ENCODE measurements around the gene CREB3L1. TPM values are rescaled to one million over a fixed set of nuclear protein-coding genes. Genes with fewer than 3 reads are reported as not detected.

The CREB3L1 gene
- total RNA-seq, 1 donor from 2014 or later, result not detected

DNA sequence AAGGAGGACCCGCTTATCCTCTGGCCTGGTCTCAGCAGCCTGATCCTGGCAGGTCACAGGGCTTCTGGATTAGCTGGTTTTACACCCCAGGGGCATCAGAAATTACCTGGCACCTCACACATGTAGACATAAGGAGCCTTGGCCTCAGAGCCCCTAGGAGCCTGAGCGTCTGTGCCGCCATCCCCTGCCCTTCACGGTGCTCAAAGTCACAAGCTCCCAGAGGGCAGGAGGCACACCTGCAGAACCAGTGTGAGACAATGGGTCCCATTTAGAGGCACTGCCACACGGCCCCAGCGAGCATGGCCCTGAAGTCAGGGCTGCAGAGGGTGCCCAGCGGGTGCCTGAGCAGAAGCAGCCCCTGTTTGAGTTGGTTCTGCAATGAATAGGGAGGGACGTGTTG, 73.7 kb downstream of the CREB3L1 start:
- no peak for DNase-seq
- Mint-ChIP-seq H3K27me3 (no peaks in the 10 kb centered on the region), H3K36me3 (ENCODE audit: low read depth) (peaks cover 7% of the 10 kb centered on the region), H3K9me3 (no peaks in the 10 kb centered on the region), H3K4me3 (no peak overlapping the region), H3K4me1 (peaks cover 44% of the 10 kb centered on the region), H3K27ac (no peak overlapping the region)
- ATAC-seq (ENCODE audit: low read depth), result no peak
- ChIA-PET POLR2A (no interaction called here), CTCF (interaction anchor here (1.5 to 2.1 kb wide), 2 partner anchors 13 to 17 kb away, joined by 5 to 9 read pairs; no protein-coding TSS in a partner anchor)
- TF ChIP-seq, protein P1, sequence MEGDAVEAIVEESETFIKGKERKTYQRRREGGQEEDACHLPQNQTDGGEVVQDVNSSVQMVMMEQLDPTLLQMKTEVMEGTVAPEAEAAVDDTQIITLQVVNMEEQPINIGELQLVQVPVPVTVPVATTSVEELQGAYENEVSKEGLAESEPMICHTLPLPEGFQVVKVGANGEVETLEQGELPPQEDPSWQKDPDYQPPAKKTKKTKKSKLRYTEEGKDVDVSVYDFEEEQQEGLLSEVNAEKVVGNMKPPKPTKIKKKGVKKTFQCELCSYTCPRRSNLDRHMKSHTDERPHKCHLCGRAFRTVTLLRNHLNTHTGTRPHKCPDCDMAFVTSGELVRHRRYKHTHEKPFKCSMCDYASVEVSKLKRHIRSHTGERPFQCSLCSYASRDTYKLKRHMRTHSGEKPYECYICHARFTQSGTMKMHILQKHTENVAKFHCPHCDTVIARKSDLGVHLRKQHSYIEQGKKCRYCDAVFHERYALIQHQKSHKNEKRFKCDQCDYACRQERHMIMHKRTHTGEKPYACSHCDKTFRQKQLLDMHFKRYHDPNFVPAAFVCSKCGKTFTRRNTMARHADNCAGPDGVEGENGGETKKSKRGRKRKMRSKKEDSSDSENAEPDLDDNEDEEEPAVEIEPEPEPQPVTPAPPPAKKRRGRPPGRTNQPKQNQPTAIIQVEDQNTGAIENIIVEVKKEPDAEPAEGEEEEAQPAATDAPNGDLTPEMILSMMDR (IDR thresholded peaks at IDR 0.05), result no peak
- intact Hi-C loops (cut with micrococcal nuclease), result no loop called here

DNA sequence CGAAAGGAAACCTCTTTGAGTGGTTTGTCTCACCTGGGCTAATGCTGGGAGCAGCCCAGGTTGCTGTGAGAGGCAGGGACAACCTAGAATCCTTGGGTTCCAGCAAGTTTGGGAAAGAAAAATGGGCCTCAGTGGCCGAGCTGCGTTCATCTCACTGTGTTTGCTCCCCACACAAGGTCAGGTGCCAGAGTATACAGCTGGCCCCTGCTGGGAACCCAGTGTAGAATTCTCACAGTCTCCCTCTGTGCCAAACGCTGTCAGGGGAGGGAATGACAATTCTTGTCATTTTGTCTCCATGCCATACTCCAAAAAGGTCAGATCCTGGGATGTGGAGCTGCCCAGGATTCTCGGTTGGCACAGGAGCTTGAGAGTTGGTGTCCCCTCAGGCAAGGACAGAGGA, 74.1 kb downstream of the CREB3L1 start:
- intact Hi-C loops (cut with micrococcal nuclease), result no loop called here
- Mint-ChIP-seq H3K27me3 (no peaks in the 10 kb centered on the region), H3K4me3 (no peak overlapping the region), H3K4me1 (peaks cover 41% of the 10 kb centered on the region), H3K9me3 (no peaks in the 10 kb centered on the region), H3K36me3 (ENCODE audit: low read depth) (peaks cover 12% of the 10 kb centered on the region), H3K27ac (no peak overlapping the region)
- CTCF ChIA-PET, result interaction anchor here (1.3 to 2.1 kb wide), 3 partner anchors 10 to 17 kb away, joined by 3 to 9 read pairs (median 5); no protein-coding TSS in a partner anchor
- ATAC-seq (ENCODE audit: low read depth) (no peak), DNase-seq (no peak)
- POLR2A ChIA-PET, result interaction anchor here (0.6 to 1.2 kb wide), 2 partner anchors 9 to 884 kb away, joined by 3 to 5 read pairs; no protein-coding TSS in a partner anchor
- TF ChIP-seq, protein P1 (IDR thresholded peaks at IDR 0.05), result no peak

DNA sequence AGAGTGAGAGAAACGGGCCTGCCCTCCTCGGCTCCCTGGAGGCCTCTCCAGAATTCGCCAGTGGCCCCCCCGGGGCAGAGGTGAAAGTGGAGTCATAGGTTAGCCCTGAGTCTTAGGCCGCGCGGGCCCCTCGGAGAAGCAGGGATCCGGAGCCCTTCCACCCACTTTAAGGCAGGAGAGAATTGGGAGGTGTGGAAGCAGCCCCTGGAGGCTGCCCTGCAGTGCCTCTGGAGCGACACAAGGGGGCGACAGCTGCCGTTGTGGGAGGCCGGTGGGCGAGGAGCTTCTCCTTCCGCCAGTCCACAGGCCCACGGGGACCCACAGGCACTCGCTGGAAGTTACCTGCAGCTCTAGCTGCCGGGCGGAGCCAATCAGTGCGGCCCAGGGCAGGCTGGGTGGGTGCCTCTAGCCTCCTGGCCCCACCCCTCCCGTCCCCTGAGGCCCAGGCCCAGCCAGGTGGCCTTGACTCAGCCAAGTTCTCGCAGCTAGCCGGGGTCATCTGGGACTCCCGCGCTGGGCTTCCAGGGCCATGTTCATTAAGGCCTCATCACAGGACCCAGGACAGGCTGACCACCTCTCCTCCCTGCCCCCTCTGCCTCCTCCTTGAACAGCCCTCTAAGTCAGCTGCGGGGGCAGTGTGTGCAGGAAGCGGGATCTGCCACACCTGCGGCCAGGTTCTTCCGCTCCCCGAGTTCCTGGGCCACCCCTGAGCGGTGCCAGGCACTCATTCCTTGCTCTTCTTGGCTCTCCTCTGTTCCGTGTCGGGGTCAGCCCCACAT, 74.8 kb downstream of the CREB3L1 start:
- ATAC-seq (ENCODE audit: low read depth), result no peak
- CTCF ChIA-PET, result interaction anchor here (1.3 to 2.1 kb wide), 3 partner anchors 9 to 16 kb away, joined by 3 to 9 read pairs (median 5); no protein-coding TSS in a partner anchor
- H3K9me3 Mint-ChIP-seq, result no peaks in the 10 kb centered on the region
- peaks cover 36% of the 10 kb centered on the region for H3K4me1 Mint-ChIP-seq
- POLR2A ChIA-PET, result interaction anchor here (0.6 to 1.2 kb wide), 2 partner anchors 9 to 884 kb away, joined by 3 to 5 read pairs; no protein-coding TSS in a partner anchor
- TF ChIP-seq, protein P1 (IDR thresholded peaks at IDR 0.05), result no peak
- intact Hi-C loops (cut with micrococcal nuclease), result no loop called here
- DNase-seq, result no peak
- H3K27ac Mint-ChIP-seq, result no peak overlapping the region
- no peaks in the 10 kb centered on the region for H3K27me3 Mint-ChIP-seq
- no peak overlapping the region for H3K4me3 Mint-ChIP-seq
- peaks cover 12% of the 10 kb centered on the region for H3K36me3 Mint-ChIP-seq (ENCODE audit: low read depth)

DNA sequence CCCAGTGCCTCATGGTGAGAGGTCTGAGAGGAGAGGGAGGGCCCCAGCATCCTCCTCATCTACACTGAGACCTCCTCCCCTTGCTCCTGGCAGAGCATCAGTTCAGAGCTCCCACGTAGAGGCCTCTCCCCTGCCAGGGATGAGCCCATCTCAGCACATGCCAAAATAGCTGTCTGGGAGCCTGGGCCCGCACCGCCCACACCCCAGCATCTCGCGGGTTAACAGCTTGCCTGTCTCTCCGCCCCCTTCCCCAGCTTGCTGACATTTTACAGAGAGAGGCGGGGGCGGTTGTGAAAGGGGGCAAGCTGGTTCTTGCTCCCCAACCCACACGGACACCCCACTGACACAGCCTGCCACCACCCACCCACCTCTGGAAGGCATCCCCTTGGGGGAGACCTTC, 76.2 kb downstream of the CREB3L1 start:
- intact Hi-C loops (cut with micrococcal nuclease), result no loop called here
- ATAC-seq (ENCODE audit: low read depth), result no peak
- no peak for DNase-seq
- TF ChIP-seq, protein P1 (IDR thresholded peaks at IDR 0.05), result no peak
- ChIA-PET POLR2A (no interaction called here), CTCF (interaction anchor here (1.1 kb wide), 1 partner anchor 15 kb away, joined by 3 read pairs; no protein-coding TSS in a partner anchor)
- H3K27ac Mint-ChIP-seq, result no peak overlapping the region
- H3K4me3 Mint-ChIP-seq, result no peak overlapping the region
- peaks cover 28% of the 10 kb centered on the region for H3K4me1 Mint-ChIP-seq
- H3K36me3 Mint-ChIP-seq (ENCODE audit: low read depth), result peaks cover 12% of the 10 kb centered on the region
- H3K9me3 Mint-ChIP-seq, result no peaks in the 10 kb centered on the region
- no peaks in the 10 kb centered on the region for H3K27me3 Mint-ChIP-seq

DNA sequence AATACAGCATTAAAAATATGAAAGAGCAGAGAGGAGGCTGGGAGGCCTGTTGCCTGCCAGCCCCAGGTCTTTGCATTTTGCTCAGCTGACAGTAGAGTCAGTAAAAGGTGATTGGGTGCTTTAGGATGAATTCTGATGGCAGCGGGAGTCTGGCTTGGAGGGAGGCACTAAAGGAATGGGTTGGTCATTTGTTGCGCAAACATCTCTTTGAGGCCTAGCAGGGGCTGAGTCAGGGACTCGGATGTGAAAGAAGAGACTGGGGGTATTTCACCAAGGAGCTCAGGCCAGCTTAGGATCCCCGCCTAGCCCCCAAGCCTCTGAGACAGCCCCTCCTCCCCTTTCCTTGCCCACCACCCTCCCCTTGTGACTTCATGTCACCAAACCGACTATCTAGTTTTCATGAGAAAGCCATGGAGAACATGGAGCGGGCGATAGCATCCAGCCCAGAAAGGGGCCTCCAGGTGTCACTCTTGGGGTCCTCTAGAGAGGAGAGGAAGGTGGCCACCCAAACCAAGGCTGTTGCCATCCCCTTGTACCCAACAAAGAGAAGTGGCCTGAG, 79.5 kb downstream of the CREB3L1 start:
- peaks cover 24% of the 10 kb centered on the region for H3K4me1 Mint-ChIP-seq
- peaks cover 12% of the 10 kb centered on the region for H3K36me3 Mint-ChIP-seq (ENCODE audit: low read depth)
- DNase-seq (no peak), ATAC-seq (ENCODE audit: low read depth) (no peak)
- no peak overlapping the region for H3K4me3 Mint-ChIP-seq
- intact Hi-C loops (cut with micrococcal nuclease), result no loop called here
- TF ChIP-seq, protein P1 (IDR thresholded peaks at IDR 0.05), result no peak
- H3K27me3 Mint-ChIP-seq, result no peaks in the 10 kb centered on the region
- ChIA-PET CTCF (no interaction called here), POLR2A (no interaction called here)
- no peak overlapping the region for H3K27ac Mint-ChIP-seq
- no peaks in the 10 kb centered on the region for H3K9me3 Mint-ChIP-seq
